T47D (cell line): ENCODE results near the gene NEK11.

Experiments
- DNase-seq, 2 experiments: peaks; one replicate each; pipeline versions ENCODE4 v3.0.0 to v3.0.0-alpha.2; 2011 to 2012; ENCODE audit warnings: low read depth in 1 of 2, low spot score in 1 of 2
- JUND ChIP-seq: IDR thresholded peaks from 2 replicates; pipeline ENCODE4 v1.6.1; 2012; ENCODE audit warnings: low read depth
- in situ Hi-C: cut with HindIII; loops from 2 replicates; pipeline ENCODE4 v1.10.0; 2016; ENCODE audit warnings: low sequenced_read_pairs, low pct_unique_long_range_greater_than_20kb

The NEK11 gene

DNA sequence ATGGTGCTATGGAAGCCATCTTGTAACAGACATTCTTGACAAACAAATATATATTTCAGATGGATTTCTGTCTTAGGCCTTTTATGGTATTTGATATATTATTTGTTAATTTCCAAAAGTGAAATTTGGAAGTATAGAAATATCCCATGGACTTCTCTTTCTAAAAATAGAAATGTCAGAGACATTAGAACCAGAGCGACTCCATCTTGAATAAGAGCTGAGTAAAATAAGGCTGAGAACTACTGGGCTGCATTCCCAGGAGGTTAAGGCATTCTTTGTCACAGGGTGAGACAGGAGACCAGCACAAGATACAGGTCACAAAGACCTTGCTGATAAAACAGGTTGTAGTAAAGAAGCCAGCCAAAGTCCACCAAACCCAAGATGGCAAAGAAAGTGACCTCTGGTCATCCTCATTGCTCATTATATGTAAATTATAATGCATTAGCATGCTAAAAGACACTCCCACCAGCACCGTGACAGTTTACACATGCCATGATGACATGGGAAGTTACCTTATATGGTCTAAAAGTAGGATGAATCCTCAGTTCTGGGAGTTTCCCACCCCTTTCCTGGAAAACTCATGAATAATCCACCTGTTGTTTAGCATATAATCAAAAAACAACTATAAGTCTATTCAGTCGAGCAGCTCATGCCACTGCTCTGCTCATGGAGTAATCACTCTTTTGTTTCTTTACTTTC lies 146.0 kb downstream of the NEK11 start:
- in situ Hi-C loops = no loop called here
- no peak for TF ChIP-seq JUND

DNA sequence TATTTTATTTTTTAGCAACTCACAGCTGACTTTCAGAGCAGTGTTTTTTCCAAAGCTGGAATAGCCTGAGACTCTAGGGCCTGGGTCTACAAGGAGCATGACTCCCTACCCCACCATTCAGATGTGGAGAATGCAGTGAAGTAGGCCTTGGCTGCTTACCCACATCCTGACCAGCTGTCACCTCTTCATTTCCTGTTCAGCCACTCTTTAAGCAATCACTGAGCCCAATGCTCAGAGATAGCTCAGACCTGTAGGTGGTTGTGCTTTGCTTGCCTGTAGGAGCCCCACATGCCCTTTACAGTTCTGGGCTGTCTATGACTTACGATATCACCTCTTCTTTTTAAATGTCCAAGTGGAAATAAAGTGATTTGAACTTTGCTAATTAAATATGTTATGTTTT lies 148.1 kb downstream of the NEK11 start:
- no peak for DNase-seq
- no peak for TF ChIP-seq JUND
- in situ Hi-C loops = no loop called here

More for the DNA sequence above, 146.0 kb downstream of the NEK11 start:
- DNase-seq = no peak

DNA sequence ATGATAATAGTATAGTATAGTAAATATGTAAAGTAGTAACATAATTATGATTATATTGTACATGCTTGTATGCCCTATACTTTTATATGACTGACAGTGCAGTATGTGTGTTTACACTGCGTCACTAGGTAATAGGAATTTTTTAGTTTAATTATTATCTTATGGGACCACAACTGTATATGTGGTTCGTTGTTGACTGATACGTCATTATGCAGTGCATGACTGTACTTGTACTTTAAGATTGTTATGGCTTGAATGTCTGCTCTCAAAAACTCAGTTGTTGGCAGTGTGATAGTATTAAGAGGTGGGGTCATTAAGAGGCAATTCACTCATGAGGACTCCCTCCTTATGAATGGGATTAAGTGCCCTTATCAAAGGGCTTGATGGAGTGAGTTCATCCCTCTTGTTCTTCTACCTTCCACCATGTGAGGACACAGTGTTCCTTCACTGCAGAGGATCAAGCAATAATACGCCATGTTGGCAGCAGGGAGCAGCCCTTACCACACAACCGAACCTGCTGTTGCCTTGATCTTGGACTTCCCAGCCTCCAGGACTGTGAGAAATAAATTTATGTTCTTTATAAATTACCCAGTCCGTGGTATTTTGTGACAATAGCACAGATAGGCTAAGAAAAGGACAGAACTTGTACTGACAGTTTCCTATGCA lies 152.2 kb downstream of the NEK11 start:
- TF ChIP-seq JUND = no peak
- in situ Hi-C loops = no loop called here
- DNase-seq = no peak

- no peak for DNase-seq
- in situ Hi-C loops = no loop called here
- TF ChIP-seq JUND = no peak
Measured at GRCh38 chr3:131192701-131193100, 166.0 kb downstream of the NEK11 start.

DNA sequence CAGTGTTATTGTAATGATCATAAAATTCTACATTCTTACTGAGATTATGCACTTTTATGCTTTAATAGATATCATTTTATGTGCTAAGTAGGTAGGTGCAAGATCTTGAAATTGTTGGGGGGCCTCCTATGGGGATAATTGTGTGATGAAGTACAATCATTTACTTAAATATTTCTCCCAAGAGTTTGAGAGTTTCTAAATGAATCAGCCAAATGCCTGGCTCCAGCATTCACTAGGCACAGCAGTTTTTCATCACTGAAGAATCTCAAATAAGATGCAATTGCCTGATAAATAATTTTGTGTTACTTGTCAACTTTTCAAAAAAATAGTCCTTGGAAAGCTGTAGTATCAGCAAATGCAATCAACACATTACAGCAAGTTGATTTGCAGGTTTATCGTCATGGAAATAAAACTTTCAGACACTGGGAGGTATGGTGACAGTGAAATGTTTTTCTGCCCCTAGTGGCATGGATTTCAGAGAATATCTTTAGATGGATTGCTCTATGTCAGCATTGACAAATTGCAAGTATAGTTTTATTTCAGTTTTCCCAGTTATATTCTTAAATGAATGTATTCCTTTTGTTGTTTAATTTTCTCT lies 167.1 kb downstream of the NEK11 start:
- no peak for TF ChIP-seq JUND
- peak in 1 of 2 experiments; percentile 21 for DNase-seq
- in situ Hi-C loops = no loop called here

DNA sequence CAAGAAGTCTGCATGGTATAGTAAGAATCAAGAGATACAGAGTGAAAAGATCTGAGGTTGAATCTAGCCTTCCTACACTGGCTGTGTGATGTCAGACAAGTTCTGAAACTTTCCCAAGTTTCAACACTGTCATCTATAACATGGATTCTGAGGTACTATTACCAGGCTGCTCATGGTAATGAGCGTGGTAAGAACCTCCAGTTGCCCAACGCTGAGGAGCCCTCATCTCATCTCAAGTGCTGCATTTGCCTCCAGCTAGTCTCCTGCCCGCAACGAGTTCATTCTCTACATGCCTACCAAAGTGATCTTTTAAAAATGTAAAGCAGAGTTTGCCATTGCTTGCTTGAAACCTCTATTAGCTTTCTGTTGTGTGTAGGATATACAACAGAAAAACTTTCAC lies 168.1 kb downstream of the NEK11 start:
- in situ Hi-C loops = no loop called here
- DNase-seq = no peak
- TF ChIP-seq JUND = no peak

- DNase-seq = no peak
- no peak for TF ChIP-seq JUND
- in situ Hi-C loops = no loop called here
Measured at GRCh38 chr3:131200636-131201199, 174.0 kb downstream of the NEK11 start.

DNA sequence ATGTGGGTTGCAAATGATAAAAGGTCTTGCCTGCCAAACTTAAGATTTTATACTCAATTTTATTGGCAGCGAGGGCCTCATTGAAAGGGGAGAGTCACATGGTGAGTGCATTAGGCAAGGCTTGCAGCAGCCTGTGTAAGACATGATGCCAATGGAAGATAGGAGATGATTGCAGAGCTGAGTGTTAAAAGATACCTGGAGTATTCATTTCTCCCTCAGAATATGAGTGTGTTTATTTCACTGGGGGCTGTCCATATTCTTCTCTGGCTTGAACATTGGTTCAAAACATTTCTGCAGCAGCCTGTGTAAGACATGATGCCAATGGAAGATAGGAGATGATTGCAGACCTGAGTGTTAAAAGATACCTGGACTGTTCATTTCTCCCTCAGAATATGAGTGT lies 189.7 kb downstream of the NEK11 start:
- in situ Hi-C loops = no loop called here
- no peak for TF ChIP-seq JUND
- DNase-seq = no peak

DNA sequence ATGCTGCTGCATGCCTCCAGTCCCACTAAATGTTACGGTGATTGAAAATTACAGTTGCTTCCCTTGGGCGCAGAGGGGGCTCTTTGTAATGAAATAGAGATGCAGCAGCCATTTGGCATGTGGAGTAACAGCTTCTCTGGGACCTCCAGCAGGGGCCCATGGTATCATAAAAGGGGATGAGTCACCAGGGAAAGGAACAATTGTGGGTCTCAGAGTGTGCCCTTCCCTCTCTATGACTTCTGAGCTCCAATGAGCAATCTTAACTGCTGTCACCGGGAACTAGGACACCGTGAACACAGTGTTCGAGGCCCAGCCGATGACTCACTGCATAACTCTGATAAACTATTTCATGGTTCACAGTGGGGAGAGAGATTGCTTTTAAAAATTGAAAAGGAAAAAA lies 190.1 kb downstream of the NEK11 start:
- no peak for DNase-seq
- no peak for TF ChIP-seq JUND
- in situ Hi-C loops = no loop called here

GRCh38 chr3:131217296-131217741 lies 190.6 kb downstream of the NEK11 start:
- no peak for DNase-seq
- in situ Hi-C loops = no loop called here
- TF ChIP-seq JUND = no peak

DNA sequence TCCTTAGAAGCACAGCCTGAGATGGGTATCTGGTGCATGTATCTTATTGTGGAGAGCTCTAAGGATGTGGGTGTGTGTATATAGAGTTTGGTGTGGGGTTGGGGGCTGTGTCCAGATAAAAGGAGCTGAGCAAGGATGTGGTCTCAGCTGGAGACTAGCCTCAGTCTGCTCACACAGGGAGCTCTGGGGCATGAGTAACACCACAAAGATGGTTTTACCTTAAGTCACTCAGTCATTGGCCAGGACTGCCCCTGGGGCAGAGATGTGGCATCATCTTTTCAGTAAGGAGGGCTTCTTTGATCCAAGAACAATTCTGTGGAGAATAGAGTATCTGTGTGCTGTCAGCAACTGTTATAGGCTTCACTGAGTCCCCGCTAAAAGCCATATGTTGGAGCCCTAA lies 191.5 kb downstream of the NEK11 start:
- no peak for TF ChIP-seq JUND
- in situ Hi-C loops = no loop called here
- DNase-seq = no peak

DNA sequence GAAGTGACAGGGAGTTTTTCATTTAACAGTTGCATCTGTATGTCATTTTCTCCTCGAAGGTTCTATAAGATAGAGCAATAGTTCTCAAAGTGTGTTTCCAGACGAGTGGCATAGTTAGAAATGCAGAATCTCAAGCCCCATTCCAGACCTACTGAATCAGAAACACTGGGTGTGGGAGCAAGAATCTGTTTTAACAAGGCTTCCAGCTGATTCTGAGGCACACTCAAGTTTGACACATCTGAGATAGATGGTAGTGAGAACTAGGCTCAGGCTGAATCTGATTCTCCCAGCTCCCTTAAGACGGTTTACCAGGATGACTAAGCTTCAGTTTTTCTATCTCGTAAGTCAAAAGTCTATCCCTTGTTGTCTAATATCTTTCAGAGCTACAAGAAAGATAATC lies 195.1 kb downstream of the NEK11 start:
- in situ Hi-C loops = no loop called here
- TF ChIP-seq JUND = no peak
- no peak for DNase-seq

DNA sequence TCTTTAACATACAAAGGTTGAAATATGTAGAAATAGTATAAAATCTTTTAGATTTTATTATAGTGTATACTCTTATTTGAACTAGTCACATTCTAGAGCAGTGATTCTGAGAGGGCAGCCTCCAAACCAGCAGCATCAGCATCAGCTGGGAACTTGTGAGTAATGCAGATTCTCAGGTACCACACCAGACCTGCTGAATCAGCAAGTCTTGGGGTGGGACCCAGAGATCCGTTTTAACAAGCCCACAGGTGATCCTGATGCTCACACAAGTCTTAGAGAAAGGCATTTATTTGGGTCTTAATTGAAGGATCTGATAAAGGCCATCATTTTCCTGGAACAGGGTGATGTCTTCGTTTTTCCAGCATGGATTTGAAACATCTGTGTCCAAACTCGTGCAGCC lies 195.9 kb downstream of the NEK11 start:
- in situ Hi-C loops = no loop called here
- TF ChIP-seq JUND = no peak
- DNase-seq = no peak
